Adrenal gland (tissue), 5 donors: Measurements from ENCODE around the gene RAD51B.

ENCODE experiments used
- POLR2A ChIP-seq, 2 donors: fragments of 450-650 bp; IDR thresholded peaks; one replicate each; pipeline ENCODE4 v1.6.1; 2017; ENCODE audit warnings: antibody characterized with exemption in 2 of 2, mild to moderate bottlenecking in 2 of 2, moderate library complexity in 1 of 2
- TF ChIP-seq, protein P1 (sequence below), 6 experiments: fragments of 450-650 bp in 4 of 6; fragments of 200-600 bp in 2 of 6; sonication (generic) in 1 of 6; IDR thresholded peaks; 1 replicate in 5 of 6; 2 replicates in 1 of 6; pipeline versions ENCODE4 v1.5.1 to v1.8.0; 2016 to 2021; ENCODE audit warnings: antibody characterized with exemption in 6 of 6, mild to moderate bottlenecking in 2 of 6, moderate library complexity in 1 of 6
- donor health status: DM: no; HTN: no; CAD: no.

- TF ChIP-seq, protein P1, sequence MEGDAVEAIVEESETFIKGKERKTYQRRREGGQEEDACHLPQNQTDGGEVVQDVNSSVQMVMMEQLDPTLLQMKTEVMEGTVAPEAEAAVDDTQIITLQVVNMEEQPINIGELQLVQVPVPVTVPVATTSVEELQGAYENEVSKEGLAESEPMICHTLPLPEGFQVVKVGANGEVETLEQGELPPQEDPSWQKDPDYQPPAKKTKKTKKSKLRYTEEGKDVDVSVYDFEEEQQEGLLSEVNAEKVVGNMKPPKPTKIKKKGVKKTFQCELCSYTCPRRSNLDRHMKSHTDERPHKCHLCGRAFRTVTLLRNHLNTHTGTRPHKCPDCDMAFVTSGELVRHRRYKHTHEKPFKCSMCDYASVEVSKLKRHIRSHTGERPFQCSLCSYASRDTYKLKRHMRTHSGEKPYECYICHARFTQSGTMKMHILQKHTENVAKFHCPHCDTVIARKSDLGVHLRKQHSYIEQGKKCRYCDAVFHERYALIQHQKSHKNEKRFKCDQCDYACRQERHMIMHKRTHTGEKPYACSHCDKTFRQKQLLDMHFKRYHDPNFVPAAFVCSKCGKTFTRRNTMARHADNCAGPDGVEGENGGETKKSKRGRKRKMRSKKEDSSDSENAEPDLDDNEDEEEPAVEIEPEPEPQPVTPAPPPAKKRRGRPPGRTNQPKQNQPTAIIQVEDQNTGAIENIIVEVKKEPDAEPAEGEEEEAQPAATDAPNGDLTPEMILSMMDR (IDR thresholded peaks at IDR 0.05), result no peak
- TF ChIP-seq POLR2A (IDR thresholded peaks at IDR 0.05), result no peak
These were observed 930.2 kb downstream of the RAD51B start for GRCh38 chr14:68749487-68750475.
